GM12878 (cell line): ENCODE measurements around the gene ARL10.

Experiments used
- MYC ChIP-seq: IDR thresholded peaks from 2 replicates; pipeline ENCODE4 v1.6.1; 2011; ENCODE audit warnings: mild to moderate bottlenecking, low read length, moderate library complexity, inconsistent platforms; ENCODE audit not compliant: insufficient read depth, insufficient replicate concordance, insufficient read length, severe bottlenecking
- SUZ12 ChIP-seq: fragments of 200-600 bp; sonication (generic); IDR thresholded peaks from one replicate; pipeline ENCODE4 v1.6.1; 2018; ENCODE audit warnings: antibody characterized with exemption, mild to moderate bottlenecking; ENCODE audit not compliant: unreplicated experiment
- YY1 ChIP-seq: IDR thresholded peaks from 2 replicates; pipeline ENCODE4 v1.6.1; 2011; ENCODE audit warnings: low read depth, mild to moderate bottlenecking, low read length
- TF ChIP-seq, protein P1 (sequence below): fragments of 450-650 bp; formaldehyde crosslinking; IDR thresholded peaks from 2 replicates; pipeline ENCODE4 v1.4.0; 2020; ENCODE audit warnings: mild to moderate bottlenecking, moderate library complexity
- TF ChIP-seq, protein P2 (sequence below), 3 experiments: IDR thresholded peaks in 2 of 3; conservative IDR thresholded peaks in 1 of 3; 2 replicates each; pipeline ENCODE4 v1.5.1; 2011; ENCODE audit warnings: low read depth in 3 of 3, low read length in 3 of 3, mild to moderate bottlenecking in 3 of 3, control low read depth in 2 of 3, moderate library complexity in 2 of 3, inconsistent platforms in 1 of 3, mixed read lengths in 1 of 3; ENCODE audit not compliant: control insufficient read depth in 2 of 3, insufficient read depth in 1 of 3; ENCODE audit errors: extremely low read depth in 1 of 3

DNA sequence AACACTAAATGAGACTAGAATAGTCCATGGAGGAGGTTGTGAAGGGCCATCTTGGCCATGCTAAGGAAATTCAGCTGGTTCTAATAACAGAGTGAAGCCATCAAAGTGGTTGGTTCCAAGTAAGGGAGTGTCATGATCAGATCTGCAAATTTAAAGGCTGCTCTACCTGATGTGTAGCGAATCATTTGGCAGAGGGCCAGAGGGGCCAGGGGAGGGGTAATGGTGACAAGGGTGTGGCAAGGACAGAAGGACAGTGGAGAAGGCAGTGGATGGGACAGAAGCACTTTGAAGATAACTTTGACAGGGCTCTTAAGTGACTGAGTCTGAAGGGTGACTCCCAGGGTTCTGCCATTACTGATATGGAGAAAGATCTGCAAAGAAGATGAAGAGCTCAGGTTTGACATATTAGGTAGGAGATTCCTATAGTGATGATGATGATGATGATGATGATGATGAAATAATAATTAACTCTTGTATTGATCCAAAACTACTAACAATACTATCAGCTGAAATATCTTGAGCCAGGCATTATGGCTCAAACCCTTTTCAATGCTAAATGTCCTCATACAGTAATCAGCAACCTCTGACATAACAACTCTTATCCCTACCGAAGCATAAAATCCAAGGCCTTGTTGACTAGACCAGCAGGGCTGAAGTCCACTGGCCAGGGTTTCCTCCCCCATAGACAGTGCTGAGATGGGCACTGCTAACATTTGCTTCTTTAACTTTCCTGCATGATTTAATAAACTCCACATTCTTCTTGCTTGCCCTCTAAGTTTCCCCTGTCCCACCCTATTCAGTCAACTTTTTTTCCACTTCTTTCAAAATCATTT, 23.7 kb upstream of the ARL10 start:
- TF ChIP-seq MYC (no peak), YY1 (no peak), SUZ12 (no peak)
- TF ChIP-seq, protein P1, sequence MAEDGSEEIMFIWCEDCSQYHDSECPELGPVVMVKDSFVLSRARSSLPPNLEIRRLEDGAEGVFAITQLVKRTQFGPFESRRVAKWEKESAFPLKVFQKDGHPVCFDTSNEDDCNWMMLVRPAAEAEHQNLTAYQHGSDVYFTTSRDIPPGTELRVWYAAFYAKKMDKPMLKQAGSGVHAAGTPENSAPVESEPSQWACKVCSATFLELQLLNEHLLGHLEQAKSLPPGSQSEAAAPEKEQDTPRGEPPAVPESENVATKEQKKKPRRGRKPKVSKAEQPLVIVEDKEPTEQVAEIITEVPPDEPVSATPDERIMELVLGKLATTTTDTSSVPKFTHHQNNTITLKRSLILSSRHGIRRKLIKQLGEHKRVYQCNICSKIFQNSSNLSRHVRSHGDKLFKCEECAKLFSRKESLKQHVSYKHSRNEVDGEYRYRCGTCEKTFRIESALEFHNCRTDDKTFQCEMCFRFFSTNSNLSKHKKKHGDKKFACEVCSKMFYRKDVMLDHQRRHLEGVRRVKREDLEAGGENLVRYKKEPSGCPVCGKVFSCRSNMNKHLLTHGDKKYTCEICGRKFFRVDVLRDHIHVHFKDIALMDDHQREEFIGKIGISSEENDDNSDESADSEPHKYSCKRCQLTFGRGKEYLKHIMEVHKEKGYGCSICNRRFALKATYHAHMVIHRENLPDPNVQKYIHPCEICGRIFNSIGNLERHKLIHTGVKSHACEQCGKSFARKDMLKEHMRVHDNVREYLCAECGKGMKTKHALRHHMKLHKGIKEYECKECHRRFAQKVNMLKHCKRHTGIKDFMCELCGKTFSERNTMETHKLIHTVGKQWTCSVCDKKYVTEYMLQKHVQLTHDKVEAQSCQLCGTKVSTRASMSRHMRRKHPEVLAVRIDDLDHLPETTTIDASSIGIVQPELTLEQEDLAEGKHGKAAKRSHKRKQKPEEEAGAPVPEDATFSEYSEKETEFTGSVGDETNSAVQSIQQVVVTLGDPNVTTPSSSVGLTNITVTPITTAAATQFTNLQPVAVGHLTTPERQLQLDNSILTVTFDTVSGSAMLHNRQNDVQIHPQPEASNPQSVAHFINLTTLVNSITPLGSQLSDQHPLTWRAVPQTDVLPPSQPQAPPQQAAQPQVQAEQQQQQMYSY (CRISPR knock-in tag) = no peak
- TF ChIP-seq, protein P2, sequence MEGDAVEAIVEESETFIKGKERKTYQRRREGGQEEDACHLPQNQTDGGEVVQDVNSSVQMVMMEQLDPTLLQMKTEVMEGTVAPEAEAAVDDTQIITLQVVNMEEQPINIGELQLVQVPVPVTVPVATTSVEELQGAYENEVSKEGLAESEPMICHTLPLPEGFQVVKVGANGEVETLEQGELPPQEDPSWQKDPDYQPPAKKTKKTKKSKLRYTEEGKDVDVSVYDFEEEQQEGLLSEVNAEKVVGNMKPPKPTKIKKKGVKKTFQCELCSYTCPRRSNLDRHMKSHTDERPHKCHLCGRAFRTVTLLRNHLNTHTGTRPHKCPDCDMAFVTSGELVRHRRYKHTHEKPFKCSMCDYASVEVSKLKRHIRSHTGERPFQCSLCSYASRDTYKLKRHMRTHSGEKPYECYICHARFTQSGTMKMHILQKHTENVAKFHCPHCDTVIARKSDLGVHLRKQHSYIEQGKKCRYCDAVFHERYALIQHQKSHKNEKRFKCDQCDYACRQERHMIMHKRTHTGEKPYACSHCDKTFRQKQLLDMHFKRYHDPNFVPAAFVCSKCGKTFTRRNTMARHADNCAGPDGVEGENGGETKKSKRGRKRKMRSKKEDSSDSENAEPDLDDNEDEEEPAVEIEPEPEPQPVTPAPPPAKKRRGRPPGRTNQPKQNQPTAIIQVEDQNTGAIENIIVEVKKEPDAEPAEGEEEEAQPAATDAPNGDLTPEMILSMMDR (IDR thresholded peaks at IDR 0.05 in 2 of 3, conservative IDR thresholded peaks at IDR 0.05 in 1 of 3; ENCODE audit: control insufficient read depth in 2 of 3, extremely low read depth in 1 of 3, insufficient read depth in 1 of 3, low read depth in 3 of 3, low read length in 3 of 3) = no peak
